Measurements from ENCODE around the gene CAMK1G. TPM values are rescaled to one million over a fixed set of nuclear protein-coding genes. Genes with fewer than 3 reads are reported as not detected.

CAMK1G gene
- total and polyA plus RNA-seq, 2 of the 4 experiments (the other 2 are of a cell fraction) = 0.72 to 1.8 TPM

- Histone ChIP-seq H3K27ac (ENCODE audit: insufficient read depth, low read length) (no peak overlapping the region), H2AFZ (replicated peaks; ENCODE audit: low read length, poor library complexity) (no peak overlapping the region), H4K20me1 (ENCODE audit: insufficient read depth, low read length) (no peaks in the 10 kb centered on the region), H3K9ac (ENCODE audit: low read depth, low read length) (no peak overlapping the region), H3K36me3 (ENCODE audit: control insufficient read depth, insufficient read depth, low read length) (no peaks in the 10 kb centered on the region), H3K27me3 (ENCODE audit: control insufficient read depth, insufficient read depth, low read length) (no peaks in the 10 kb centered on the region; the same call in 1 of the 2 replicates), H3K23ac (ENCODE audit: low read depth, low read length) (no peak overlapping the region), H3K9me3 (ENCODE audit: control insufficient read depth, insufficient read depth, low read length) (no peaks in the 10 kb centered on the region), H3K79me1 (ENCODE audit: low read depth in 1 of 2, low read length in 2 of 2) (no peaks in the 10 kb centered on the region), H4K8ac (ENCODE audit: low read depth in 2 of 2, low read length in 2 of 2) (no peak overlapping the region), H2AK5ac (ENCODE audit: low read depth, low read length) (no peak overlapping the region), H3K18ac (ENCODE audit: low read depth, low read length) (no peak overlapping the region), H3K9me1 (ENCODE audit: insufficient read depth, low read length) (peaks cover 16% of the 10 kb centered on the region; the same call in 1 of the 2 replicates), H2AK9ac (replicated peaks; ENCODE audit: low read depth, low read length, poor library complexity) (no peak overlapping the region), H2BK5ac (ENCODE audit: low read depth, low read length, poor library complexity, severe bottlenecking) (no peak overlapping the region), H3K4ac (ENCODE audit: low read depth, low read length) (no peak overlapping the region), H2BK120ac (ENCODE audit: low read depth, low read length) (no peak overlapping the region), H3K4me2 (ENCODE audit: low read depth, low read length) (no peak overlapping the region), H3K56ac (ENCODE audit: extremely low read depth, insufficient read depth, low read length) (no peak overlapping the region), H2BK15ac (ENCODE audit: low read depth, low read length) (no peak overlapping the region), H3K14ac (replicated peaks; ENCODE audit: low read depth, low read length) (no peak overlapping the region), H4K5ac (ENCODE audit: low read depth, low read length) (no peak overlapping the region), H4K91ac (ENCODE audit: insufficient read depth, low read depth, low read length) (no peak overlapping the region), H2BK20ac (ENCODE audit: low read depth, low read length) (no peak overlapping the region), H3K4me3 (ENCODE audit: insufficient read depth, low read depth, low read length) (no peak overlapping the region), H3K4me1 (ENCODE audit: control insufficient read depth, insufficient read depth, low read length) (peaks cover 9% of the 10 kb centered on the region)
- no peak for ATAC-seq (ENCODE audit: low read depth)
- no peak for TF ChIP-seq MAZ (IDR thresholded peaks at IDR 0.05; ENCODE audit: borderline replicate concordance, low read depth, low read length)
- TF ChIP-seq FOS (IDR thresholded peaks at IDR 0.05; ENCODE audit: low read depth, low read length) = no peak
- no peak for TF ChIP-seq USF2 (IDR thresholded peaks at IDR 0.05; ENCODE audit: low read depth, low read length)
- TF ChIP-seq CEBPB (IDR thresholded peaks at IDR 0.05; ENCODE audit: low read depth, low read length) = no peak
- TF ChIP-seq RFX5 (IDR thresholded peaks at IDR 0.05; ENCODE audit: low read depth, low read length) = no peak
- no peak for TF ChIP-seq NFE2L2 (IDR thresholded peaks at IDR 0.05; ENCODE audit: low read depth, low read length)
- no peak for TF ChIP-seq ELK1 (IDR thresholded peaks at IDR 0.05; ENCODE audit: borderline replicate concordance, low read depth, low read length)
- TF ChIP-seq MAFK (IDR thresholded peaks at IDR 0.05; ENCODE audit: low read depth, low read length) = no peak
- no peak for TF ChIP-seq POLR2A (IDR thresholded peaks at IDR 0.05; ENCODE audit: low read depth, low read length)
- TF ChIP-seq MXI1 (IDR thresholded peaks at IDR 0.05; ENCODE audit: borderline replicate concordance, low read depth, low read length) = no peak
- no peak for TF ChIP-seq SMC3 (IDR thresholded peaks at IDR 0.05; ENCODE audit: low read depth, low read length)
- no peak for TF ChIP-seq CHD1 (IDR thresholded peaks at IDR 0.05; ENCODE audit: low read depth, low read length)
- no peak for TF ChIP-seq RCOR1 (IDR thresholded peaks at IDR 0.05; ENCODE audit: insufficient replicate concordance, low read length)
- no peak for TF ChIP-seq CTCF (conservative IDR thresholded peaks at IDR 0.05; ENCODE audit: low read depth, low read length)
- no peak for TF ChIP-seq RAD21 (IDR thresholded peaks at IDR 0.05; ENCODE audit: low read length)
- no peak for TF ChIP-seq BHLHE40 (IDR thresholded peaks at IDR 0.05; ENCODE audit: low read depth, low read length)
- DNase-seq = no peak
- in situ Hi-C loops (cut with MboI; ENCODE audit: low sequenced_read_pairs) (no loop called here), dilution Hi-C loops (cut with HindIII; ENCODE audit: low sequenced_read_pairs, unreplicated experiment) (no loop called here), intact Hi-C loops (cut with micrococcal nuclease) (no loop called here)
- ChIA-PET CTCF (no interaction called here), POLR2A (ENCODE audit: unreplicated experiment) (no interaction called here)
- BruUV-seq (replicated peaks) = no TSS peak
- 87% methylated on average over 4 of the region's 7 CpGs; no CpG with 5 or more reads in 1 of the 2 experiments for WGBS, 2 experiments (ENCODE audit: extremely low coverage in 2 of 2, insufficient read length in 1 of 2)
These were observed 70.4 kb downstream of the CAMK1G start for GRCh38 chr1:209653915-209654351.

All from IMR-90 (cell line).